Esophagus muscularis mucosa (tissue), 4 donors: ENCODE results near the gene UNC119B. TPM values are rescaled to one million over a fixed set of nuclear protein-coding genes. Genes with fewer than 3 reads are reported as not detected.

Source experiments
- DNase-seq: peaks from one replicate; pipeline ENCODE4 v3.0.0-alpha.2; 2017; ENCODE audit errors: extremely low spot score
- H3K27ac ChIP-seq, 4 donors: fragments of 200-600 bp; sonication (generic); replicated peaks in 1 of 4; 1 replicate in 3 of 4; 2 replicates in 1 of 4; pipeline ENCODE4 v1.5.1; 2016 to 2019; ENCODE audit warnings: mild to moderate bottlenecking in 1 of 4
- H3K27me3 ChIP-seq, 4 donors: fragments of 200-600 bp; sonication (generic); one replicate each; pipeline versions ENCODE4 v1.5.1 to v1.6.0; 2016 to 2019
- H3K36me3 ChIP-seq, 4 donors: fragments of 200-600 bp; sonication (generic); one replicate each; pipeline ENCODE4 v1.5.1; 2016 to 2019
- H3K4me1 ChIP-seq, 4 donors: fragments of 200-600 bp; sonication (generic); one replicate each; pipeline ENCODE4 v1.5.1; 2016 to 2019
- H3K4me3 ChIP-seq, 4 donors: fragments of 200-600 bp; sonication (generic); 1 replicate in 2 of 4; 2 replicates in 2 of 4; pipeline ENCODE4 v1.5.1; 2016 to 2019; ENCODE audit warnings: mild to moderate bottlenecking in 4 of 4, moderate library complexity in 1 of 4
- H3K9me3 ChIP-seq, 4 donors: fragments of 200-600 bp; sonication (generic); 1 replicate in 3 of 4; 2 replicates in 1 of 4; pipeline ENCODE4 v1.5.1; 2016 to 2019
- CTCF ChIP-seq, 3 experiments: fragments of 200-600 bp in 2 of 3; fragments of 450-650 bp in 1 of 3; sonication (generic) in 2 of 3; IDR thresholded peaks; one replicate each; pipeline ENCODE4 v1.5.1; 2017 to 2019; ENCODE audit warnings: antibody characterized with exemption in 3 of 3, mild to moderate bottlenecking in 2 of 3, moderate library complexity in 1 of 3
- EP300 ChIP-seq: sonication (generic); formaldehyde crosslinking; IDR thresholded peaks from one replicate; pipeline ENCODE4 v1.6.1; 2017; ENCODE audit warnings: antibody characterized with exemption
- POLR2A ChIP-seq: fragments of 450-650 bp; IDR thresholded peaks from one replicate; pipeline ENCODE4 v1.6.1; 2017; ENCODE audit warnings: antibody characterized with exemption, moderate library complexity, mild to moderate bottlenecking, low read depth
- POLR2AphosphoS5 ChIP-seq, 2 donors: sonication (generic); formaldehyde crosslinking; IDR thresholded peaks; one replicate each; pipeline ENCODE4 v1.6.1; 2017; ENCODE audit warnings: antibody characterized with exemption in 2 of 2
- WGBS: methylation state at CpG from one replicate; pipeline ENCODE4 v1.1.5; 2018; 5-methylcytosine and 5-hydroxymethylcytosine counted together
- intact Hi-C: fragments of 100-400 bp; cut with DNase I; formaldehyde crosslinking; loops from one replicate; pipeline ENCODE4 v1.15.1; 2023
- total RNA-seq, 4 donors: library from RNA; depleted of rRNA; stranded (reverse); fragments of >200 nt; gene quantifications; one replicate each; pipeline versions ENCODE4 v1.1.0 to v1.2.1, GENCODE V29; 2016

Gene UNC119B
- total RNA-seq, 4 donors from 2014 or later = 20.0 to 30.8 (median 28.5) TPM

- no peak for DNase-seq
- H3K4me3 ChIP-seq = no peak overlapping the region
- 86% methylated on average over 2 of the region's 2 CpGs for WGBS
- TF ChIP-seq POLR2A (no peak), EP300 (no peak), POLR2AphosphoS5 (IDR thresholded peaks at IDR 0.05) (no peak), CTCF (IDR thresholded peaks at IDR 0.05) (no peak)
- no peaks in the 10 kb centered on the region for H3K9me3 ChIP-seq
- peaks cover 6 to 16% (median 11%) of the 10 kb centered on the region in 4 donors for H3K4me1 ChIP-seq
- intact Hi-C loops = no loop called here
- H3K36me3 ChIP-seq = peaks cover 44 to 100% (median 94%) of the 10 kb centered on the region in 4 donors
- H3K27ac ChIP-seq = no peak overlapping the region
- no peaks in the 10 kb centered on the region for H3K27me3 ChIP-seq
Observed at GRCh38 chr12:120719072-120719471, 8.8 kb downstream of the UNC119B start.

GRCh38 chr12:120719496-120720233 is 9.4 kb downstream of the UNC119B start:
- intact Hi-C loops = loop anchor here (10.0 kb wide), 1 partner anchor 185 kb away; the partner anchor contains the start of gene SPPL3
- Histone ChIP-seq H3K27ac (peak overlapping the region in 1 of 4 donors; percentile 10), H3K27me3 (no peaks in the 10 kb centered on the region), H3K36me3 (peaks cover 44 to 94% (median 89%) of the 10 kb centered on the region in 4 donors), H3K9me3 (no peaks in the 10 kb centered on the region), H3K4me1 (peaks cover 6 to 17% (median 12%) of the 10 kb centered on the region in 4 donors), H3K4me3 (no peak overlapping the region)
- DNase-seq = no peak
- TF ChIP-seq POLR2AphosphoS5 (IDR thresholded peaks at IDR 0.05) (no peak), POLR2A (no peak), CTCF (IDR thresholded peaks at IDR 0.05) (no peak), EP300 (no peak)
- WGBS = 76% methylated on average over 11 of the region's 11 CpGs

- 76% methylated on average over 7 of the region's 7 CpGs for WGBS
- Histone ChIP-seq H3K36me3 (peaks cover 44 to 88% (median 83%) of the 10 kb centered on the region in 4 donors), H3K9me3 (no peaks in the 10 kb centered on the region), H3K27me3 (no peaks in the 10 kb centered on the region), H3K4me3 (no peak overlapping the region), H3K27ac (peak overlapping the region in 3 of 4 donors; percentile 10 to 35 (median 32)), H3K4me1 (peaks cover 12 to 24% (median 20%) of the 10 kb centered on the region in 4 donors)
- TF ChIP-seq EP300 = no peak
- TF ChIP-seq POLR2A = no peak
- TF ChIP-seq CTCF (IDR thresholded peaks at IDR 0.05) = no peak
- no peak for TF ChIP-seq POLR2AphosphoS5 (IDR thresholded peaks at IDR 0.05)
- intact Hi-C loops = loop anchor here (10.0 kb wide), 1 partner anchor 184 kb away; the partner anchor contains the start of gene SPPL3
- DNase-seq = no peak
Observed at GRCh38 chr12:120720234-120720986, 10.2 kb downstream of the UNC119B start.

GRCh38 chr12:120720987-120721801 is 10.9 kb downstream of the UNC119B start:
- intact Hi-C loops = loop anchor here (10.0 kb wide), 1 partner anchor 184 kb away; the partner anchor contains the start of gene SPPL3
- WGBS = 91% methylated on average over 9 of the region's 10 CpGs
- TF ChIP-seq POLR2A (no peak), POLR2AphosphoS5 (IDR thresholded peaks at IDR 0.05) (no peak), CTCF (IDR thresholded peaks at IDR 0.05) (no peak), EP300 (no peak)
- DNase-seq = no peak
- no peak overlapping the region for H3K4me3 ChIP-seq
- H3K36me3 ChIP-seq = peaks cover 44 to 80% (median 75%) of the 10 kb centered on the region in 4 donors
- peaks cover 12 to 27% (median 22%) of the 10 kb centered on the region in 4 donors for H3K4me1 ChIP-seq
- no peaks in the 10 kb centered on the region for H3K27me3 ChIP-seq
- peak overlapping the region in 3 of 4 donors; percentile 30 to 46 (median 35) for H3K27ac ChIP-seq
- H3K9me3 ChIP-seq = no peaks in the 10 kb centered on the region
